NCI-H2196 (cell line): Measurements from ENCODE around the gene TRIM7.
"Not testable (repeated sequence)": the region's sequence is repeated elsewhere in the genome, so short reads cannot be mapped to it uniquely, and the experiment has no call there.

Experiments
- DNase-seq: peaks from one replicate; lab custom pipeline; 2025; ENCODE audit not compliant: unreplicated experiment; lab: John Stamatoyannopoulos, UW

TRIM7 gene

DNA sequence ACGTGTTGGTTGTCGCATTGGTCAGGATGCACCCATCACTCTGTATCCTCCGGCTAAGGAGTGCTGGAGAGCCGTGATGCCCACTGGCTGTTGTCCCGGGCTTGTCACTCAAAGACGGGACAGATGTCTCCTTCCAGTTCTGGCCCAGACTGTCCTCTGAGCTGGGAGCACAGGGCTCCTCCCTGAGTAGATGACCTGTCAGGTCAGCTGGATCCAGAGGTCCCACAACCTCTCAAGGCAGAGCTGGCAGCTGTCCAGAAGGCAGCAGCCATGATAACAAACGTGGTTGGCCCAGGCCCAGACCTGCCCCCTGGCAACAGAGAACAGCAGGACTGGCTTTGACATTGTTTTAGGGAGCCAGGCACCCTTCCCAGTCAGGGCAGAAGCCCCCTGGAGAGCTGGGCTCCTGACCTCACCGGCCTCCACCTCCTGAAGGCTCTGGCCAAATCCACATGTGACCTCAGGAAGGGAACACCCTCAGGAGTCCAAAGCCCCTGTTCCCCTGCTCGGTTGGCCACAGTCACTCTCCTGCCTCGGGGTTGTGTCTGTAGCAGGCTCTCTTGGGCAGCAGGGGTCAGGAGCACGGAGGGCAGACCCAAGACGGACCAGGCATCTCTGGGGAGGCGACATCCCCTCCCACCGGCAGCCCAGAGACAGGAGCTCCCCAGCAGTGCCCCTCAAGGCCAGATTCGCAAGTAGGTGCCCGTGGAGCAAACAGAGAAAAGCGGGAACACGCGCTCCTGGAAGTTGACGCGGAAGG lies 10.3 kb downstream of the TRIM7 start:
- DNase-seq, result no peak

GRCh38 chr5:181193656-181194055 lies 11.3 kb downstream of the TRIM7 start:
- no peak for DNase-seq

- no peak for DNase-seq
Observed at GRCh38 chr5:181192337-181193046, 12.5 kb downstream of the TRIM7 start.

GRCh38 chr5:181191526-181192336 lies 13.3 kb downstream of the TRIM7 start:
- DNase-seq, result no peak

- DNase-seq, result no peak
Observed at GRCh38 chr5:181190711-181191525, 14.1 kb downstream of the TRIM7 start.

- no peak for DNase-seq
Observed at GRCh38 chr5:181189962-181190710, 14.9 kb downstream of the TRIM7 start.

DNA sequence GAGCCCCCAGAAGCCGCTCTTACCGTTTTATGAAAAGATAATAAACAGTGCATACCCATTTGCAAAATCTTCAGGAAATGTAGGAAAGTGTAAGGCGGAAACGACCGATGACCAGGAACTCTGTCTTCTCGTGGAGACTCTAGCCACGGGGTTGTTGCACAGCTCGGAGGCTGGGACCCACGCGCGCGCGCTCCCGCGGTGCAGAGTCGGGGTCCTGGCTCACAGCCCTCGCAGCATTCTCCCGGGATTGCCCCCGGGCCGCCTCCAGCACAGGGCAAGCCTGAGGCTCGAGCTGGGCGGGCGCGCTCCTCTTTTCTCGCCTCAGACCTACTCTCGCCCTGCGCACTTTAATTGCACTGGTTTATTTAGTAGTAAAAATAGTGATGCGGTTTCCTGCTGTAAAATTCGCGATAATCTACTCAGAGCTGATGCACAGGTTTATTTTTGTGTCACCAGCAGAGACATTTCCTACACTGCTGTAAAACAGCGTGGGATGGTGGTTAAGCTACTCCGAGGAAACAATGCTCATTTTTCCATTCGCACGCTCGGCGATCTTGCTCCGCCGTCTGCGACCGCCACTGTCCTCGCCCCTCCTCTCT lies 15.5 kb downstream of the TRIM7 start:
- DNase-seq, result no peak

GRCh38 chr5:181188700-181189362 lies 16.2 kb downstream of the TRIM7 start:
- DNase-seq, result no peak

GRCh38 chr5:181187500-181188213 lies 17.3 kb downstream of the TRIM7 start:
- no peak for DNase-seq

GRCh38 chr5:181186986-181187499 lies 18.0 kb downstream of the TRIM7 start:
- no peak for DNase-seq

DNA sequence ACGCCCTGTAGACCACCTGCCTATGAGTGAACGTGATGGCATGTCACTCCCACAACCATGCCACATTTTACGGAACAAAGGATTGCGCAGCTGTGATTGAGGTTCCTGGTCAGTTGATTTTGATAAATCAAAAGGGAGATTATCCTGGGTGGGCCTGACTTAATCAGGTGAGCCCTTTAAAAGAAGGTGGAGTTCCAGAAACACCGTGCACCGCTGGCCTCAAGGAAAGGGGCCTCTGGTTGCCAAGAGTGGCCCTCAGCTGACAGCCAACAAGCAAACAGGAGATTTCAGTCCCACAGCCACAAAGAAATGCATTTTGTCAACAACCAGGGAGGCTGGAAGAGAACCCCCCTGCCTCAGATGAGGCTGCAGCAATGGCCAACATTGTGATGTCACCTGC lies 19.0 kb downstream of the TRIM7 start:
- no peak for DNase-seq

DNA sequence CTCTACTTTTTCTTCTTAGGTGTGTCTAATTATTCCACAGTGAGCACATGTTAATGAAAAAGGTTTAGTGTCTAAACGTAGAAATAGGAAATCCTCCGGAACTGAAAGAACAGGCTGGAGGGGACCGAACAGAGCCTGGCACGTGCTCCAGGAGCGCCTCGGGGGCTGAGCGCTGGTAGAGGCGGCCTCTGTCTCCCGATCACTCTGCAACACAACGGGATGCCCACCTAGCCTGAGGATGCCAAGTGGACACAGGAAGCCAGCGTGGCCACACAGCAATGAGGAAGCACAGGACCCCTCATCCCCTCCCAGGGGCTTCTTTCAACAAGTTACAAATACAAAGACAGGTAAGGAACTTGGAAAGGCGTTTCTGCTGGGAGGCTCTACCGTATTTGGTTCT lies 19.4 kb downstream of the TRIM7 start:
- DNase-seq, result no peak

GRCh38 chr5:181184845-181185216 lies 20.2 kb downstream of the TRIM7 start:
- DNase-seq, result no peak

DNA sequence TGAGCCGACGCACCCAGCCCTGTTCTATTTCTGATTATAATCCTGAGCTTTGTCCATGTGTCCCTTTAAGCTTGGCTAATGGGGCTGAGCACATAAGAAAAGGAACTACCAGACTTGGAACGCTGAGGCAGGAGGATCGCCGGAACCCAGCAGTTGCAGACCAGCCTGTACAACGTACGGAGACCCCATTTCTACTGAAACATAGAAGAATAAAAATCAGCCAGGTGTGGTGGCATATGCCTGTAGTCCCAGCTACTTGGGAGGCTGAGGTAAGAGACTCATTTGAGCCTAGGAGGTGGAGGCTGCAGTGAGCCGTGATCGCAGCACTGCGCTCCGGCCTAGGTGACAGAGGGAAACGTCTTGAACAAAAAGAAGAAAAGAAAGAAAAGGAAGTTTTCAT lies 22.3 kb downstream of the TRIM7 start:
- DNase-seq, result no peak

GRCh38 chr5:181181650-181182565 lies 23.1 kb downstream of the TRIM7 start:
- DNase-seq, result no peak

GRCh38 chr5:181177559-181177958 lies 27.4 kb downstream of the TRIM7 start:
- DNase-seq, result not testable (repeated sequence)

DNA sequence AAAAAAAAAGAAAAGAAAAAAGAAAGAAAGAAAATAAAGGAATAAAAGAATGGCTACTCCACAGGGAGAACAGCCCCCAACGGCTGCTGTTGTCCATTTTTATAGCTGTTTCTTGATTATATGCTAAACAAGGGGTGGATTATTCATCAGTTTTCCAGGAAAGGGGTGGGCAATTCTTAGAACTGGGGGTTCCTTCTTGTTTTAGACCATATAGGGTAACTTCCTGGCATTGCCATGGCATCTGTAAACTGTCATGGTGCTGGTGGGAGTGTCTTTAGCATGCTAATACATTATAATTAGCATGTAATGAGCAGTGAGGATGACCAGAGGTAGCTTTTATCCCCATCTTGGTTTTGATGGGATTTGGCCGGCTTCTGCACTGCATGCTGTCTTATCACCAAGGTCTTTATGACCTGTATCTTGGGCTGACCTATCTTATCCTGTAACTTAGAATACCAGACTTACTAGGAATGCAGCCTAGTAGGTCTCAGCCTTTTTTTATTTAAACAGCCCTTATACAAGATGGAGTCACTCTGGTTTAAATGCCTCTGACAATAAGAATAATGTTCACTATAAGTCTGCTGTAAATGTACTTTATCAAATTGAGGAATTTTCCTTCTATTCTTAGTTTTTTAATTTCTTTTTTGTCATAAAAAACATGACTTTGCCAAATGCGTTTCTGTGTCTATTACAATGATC lies 28.6 kb downstream of the TRIM7 start:
- no peak for DNase-seq
